Upper lobe of left lung (tissue), 4 donors: Measurements from ENCODE around the gene HMGN4.

Experiments used
- POLR2A ChIP-seq, 4 donors: fragments of 450-650 bp; IDR thresholded peaks; one replicate each; pipeline ENCODE4 v1.5.1; 2016 to 2017; ENCODE audit warnings: antibody characterized with exemption in 4 of 4, mild to moderate bottlenecking in 2 of 4
- TF ChIP-seq, protein P1 (sequence below), 6 experiments: fragments of 450-650 bp in 4 of 6; fragments of 200-600 bp in 2 of 6; sonication (generic) in 2 of 6; IDR thresholded peaks; one replicate each; pipeline ENCODE4 v1.5.1; 2016 to 2019; ENCODE audit warnings: antibody characterized with exemption in 6 of 6

GRCh38 chr6:26552205-26552604, 14.0 kb downstream of the HMGN4 start:
- no peak for TF ChIP-seq POLR2A (IDR thresholded peaks at IDR 0.05)
- TF ChIP-seq, protein P1, sequence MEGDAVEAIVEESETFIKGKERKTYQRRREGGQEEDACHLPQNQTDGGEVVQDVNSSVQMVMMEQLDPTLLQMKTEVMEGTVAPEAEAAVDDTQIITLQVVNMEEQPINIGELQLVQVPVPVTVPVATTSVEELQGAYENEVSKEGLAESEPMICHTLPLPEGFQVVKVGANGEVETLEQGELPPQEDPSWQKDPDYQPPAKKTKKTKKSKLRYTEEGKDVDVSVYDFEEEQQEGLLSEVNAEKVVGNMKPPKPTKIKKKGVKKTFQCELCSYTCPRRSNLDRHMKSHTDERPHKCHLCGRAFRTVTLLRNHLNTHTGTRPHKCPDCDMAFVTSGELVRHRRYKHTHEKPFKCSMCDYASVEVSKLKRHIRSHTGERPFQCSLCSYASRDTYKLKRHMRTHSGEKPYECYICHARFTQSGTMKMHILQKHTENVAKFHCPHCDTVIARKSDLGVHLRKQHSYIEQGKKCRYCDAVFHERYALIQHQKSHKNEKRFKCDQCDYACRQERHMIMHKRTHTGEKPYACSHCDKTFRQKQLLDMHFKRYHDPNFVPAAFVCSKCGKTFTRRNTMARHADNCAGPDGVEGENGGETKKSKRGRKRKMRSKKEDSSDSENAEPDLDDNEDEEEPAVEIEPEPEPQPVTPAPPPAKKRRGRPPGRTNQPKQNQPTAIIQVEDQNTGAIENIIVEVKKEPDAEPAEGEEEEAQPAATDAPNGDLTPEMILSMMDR (IDR thresholded peaks at IDR 0.05) = no peak
